ENCODE results near the gene GPR157.
"Not testable (repeated sequence)": the region's sequence is repeated elsewhere in the genome, so short reads cannot be mapped to it uniquely, and the experiment has no call there.

Gene GPR157

GRCh38 chr1:9135073-9135836, 6.4 kb upstream of the GPR157 start:
- Mint-ChIP-seq H3K27me3 (ENCODE audit: low read depth) (peaks cover 24% of the 10 kb centered on the region), H3K4me1 (ENCODE audit: low read depth) (peaks cover 5% of the 10 kb centered on the region), H3K27ac (no peak overlapping the region), H3K36me3 (ENCODE audit: low read depth) (no peaks in the 10 kb centered on the region), H3K4me3 (no peak overlapping the region), H3K9me3 (no peaks in the 10 kb centered on the region)
- DNase-seq (ENCODE audit: low spot score) = no peak

- Mint-ChIP-seq H3K27me3 (ENCODE audit: low read depth) (peaks cover 24% of the 10 kb centered on the region), H3K9me3 (no peaks in the 10 kb centered on the region), H3K4me1 (ENCODE audit: low read depth) (peaks cover 11% of the 10 kb centered on the region), H3K36me3 (ENCODE audit: low read depth) (no peaks in the 10 kb centered on the region), H3K27ac (no peak overlapping the region), H3K4me3 (no peak overlapping the region)
- DNase-seq (ENCODE audit: low spot score) = no peak
Measured at GRCh38 chr1:9133870-9134585, 5.1 kb upstream of the GPR157 start.

GRCh38 chr1:9129266-9130041, 552 bp upstream of the GPR157 start:
- Mint-ChIP-seq H3K4me3 (peak overlapping the region; percentile 74), H3K9me3 (no peaks in the 10 kb centered on the region), H3K36me3 (ENCODE audit: low read depth) (no peaks in the 10 kb centered on the region), H3K27me3 (ENCODE audit: low read depth) (peaks cover 16% of the 10 kb centered on the region), H3K4me1 (ENCODE audit: low read depth) (peaks cover 21% of the 10 kb centered on the region), H3K27ac (peak overlapping the region; percentile 23)
- peak; percentile 79 for DNase-seq (ENCODE audit: low spot score)

- H3K4me3 Mint-ChIP-seq = peak overlapping the region; percentile 90
- no peaks in the 10 kb centered on the region for H3K9me3 Mint-ChIP-seq
- no peaks in the 10 kb centered on the region for H3K36me3 Mint-ChIP-seq (ENCODE audit: low read depth)
- peaks cover 21% of the 10 kb centered on the region for H3K4me1 Mint-ChIP-seq (ENCODE audit: low read depth)
- peak overlapping the region; percentile 47 for H3K27ac Mint-ChIP-seq
- H3K27me3 Mint-ChIP-seq (ENCODE audit: low read depth) = peaks cover 13% of the 10 kb centered on the region
- DNase-seq (ENCODE audit: low spot score) = no peak
Measured at GRCh38 chr1:9128166-9128519, 759 bp downstream of the GPR157 start.

GRCh38 chr1:9127395-9128165, 1.3 kb downstream of the GPR157 start:
- Mint-ChIP-seq H3K4me3 (peak overlapping the region; percentile 90), H3K27ac (peak overlapping the region; percentile 47), H3K4me1 (ENCODE audit: low read depth) (peaks cover 23% of the 10 kb centered on the region)

GRCh38 chr1:9126511-9126910, 2.4 kb downstream of the GPR157 start:
- Mint-ChIP-seq H3K36me3 (ENCODE audit: low read depth) (no peaks in the 10 kb centered on the region), H3K27ac (no peak overlapping the region), H3K27me3 (ENCODE audit: low read depth) (peaks cover 3% of the 10 kb centered on the region), H3K4me3 (no peak overlapping the region), H3K9me3 (no peaks in the 10 kb centered on the region), H3K4me1 (ENCODE audit: low read depth) (peaks cover 32% of the 10 kb centered on the region)
- no peak for DNase-seq (ENCODE audit: low spot score)

More at GRCh38 chr1:9127395-9128165, 1.3 kb downstream of the GPR157 start:
- H3K9me3 Mint-ChIP-seq = no peaks in the 10 kb centered on the region
- no peaks in the 10 kb centered on the region for H3K36me3 Mint-ChIP-seq (ENCODE audit: low read depth)
- no peak for DNase-seq (ENCODE audit: low spot score)
- peaks cover 10% of the 10 kb centered on the region for H3K27me3 Mint-ChIP-seq (ENCODE audit: low read depth)

GRCh38 chr1:9125847-9126246, 3.1 kb downstream of the GPR157 start:
- not testable (repeated sequence) for DNase-seq (ENCODE audit: low spot score); H3K27ac Mint-ChIP-seq; H3K36me3 Mint-ChIP-seq (ENCODE audit: low read depth); H3K27me3 Mint-ChIP-seq (ENCODE audit: low read depth); H3K4me3 Mint-ChIP-seq; H3K9me3 Mint-ChIP-seq
- peaks cover 32% of the 10 kb centered on the region for H3K4me1 Mint-ChIP-seq (ENCODE audit: low read depth)

- H3K27ac Mint-ChIP-seq = no peak overlapping the region
- H3K36me3 Mint-ChIP-seq (ENCODE audit: low read depth) = no peaks in the 10 kb centered on the region
- no peaks in the 10 kb centered on the region for H3K27me3 Mint-ChIP-seq (ENCODE audit: low read depth)
- DNase-seq (ENCODE audit: low spot score) = no peak
- H3K9me3 Mint-ChIP-seq = no peaks in the 10 kb centered on the region
- H3K4me1 Mint-ChIP-seq (ENCODE audit: low read depth) = peaks cover 32% of the 10 kb centered on the region
- H3K4me3 Mint-ChIP-seq = no peak overlapping the region
Measured at GRCh38 chr1:9125325-9125724, 3.6 kb downstream of the GPR157 start.

- peaks cover 25% of the 10 kb centered on the region for H3K4me1 Mint-ChIP-seq (ENCODE audit: low read depth)
- H3K9me3 Mint-ChIP-seq; H3K4me3 Mint-ChIP-seq; DNase-seq (ENCODE audit: low spot score); H3K36me3 Mint-ChIP-seq (ENCODE audit: low read depth); H3K27ac Mint-ChIP-seq; H3K27me3 Mint-ChIP-seq (ENCODE audit: low read depth): not testable (repeated sequence)
Measured at GRCh38 chr1:9124389-9124788, 4.5 kb downstream of the GPR157 start.

GRCh38 chr1:9123665-9124064, 5.2 kb downstream of the GPR157 start:
- not testable (repeated sequence) for H3K36me3 Mint-ChIP-seq (ENCODE audit: low read depth); H3K27me3 Mint-ChIP-seq (ENCODE audit: low read depth); H3K9me3 Mint-ChIP-seq; H3K27ac Mint-ChIP-seq; DNase-seq (ENCODE audit: low spot score); H3K4me3 Mint-ChIP-seq
- peaks cover 25% of the 10 kb centered on the region for H3K4me1 Mint-ChIP-seq (ENCODE audit: low read depth)

GRCh38 chr1:9121496-9122409, 7.1 kb downstream of the GPR157 start:
- H3K27me3 Mint-ChIP-seq (ENCODE audit: low read depth) = no peaks in the 10 kb centered on the region

GRCh38 chr1:9120312-9120958, 8.5 kb downstream of the GPR157 start:
- Mint-ChIP-seq H3K27ac (no peak overlapping the region), H3K9me3 (no peaks in the 10 kb centered on the region), H3K4me1 (ENCODE audit: low read depth) (peaks cover 14% of the 10 kb centered on the region), H3K36me3 (ENCODE audit: low read depth) (no peaks in the 10 kb centered on the region), H3K4me3 (no peak overlapping the region), H3K27me3 (ENCODE audit: low read depth) (no peaks in the 10 kb centered on the region)
- no peak for DNase-seq (ENCODE audit: low spot score)

More at GRCh38 chr1:9121496-9122409, 7.1 kb downstream of the GPR157 start:
- peak overlapping the region; percentile 49 for H3K4me3 Mint-ChIP-seq
- no peaks in the 10 kb centered on the region for H3K9me3 Mint-ChIP-seq
- peak overlapping the region; percentile 63 for H3K27ac Mint-ChIP-seq
- H3K36me3 Mint-ChIP-seq (ENCODE audit: low read depth) = no peaks in the 10 kb centered on the region
- peak; percentile 46 for DNase-seq (ENCODE audit: low spot score)
- peaks cover 16% of the 10 kb centered on the region for H3K4me1 Mint-ChIP-seq (ENCODE audit: low read depth)

Data from T-helper 2 cell treated with Interferon-gamma antibody and Interleukin-4, amounts not matched to agents 5 μg/mL and 100 μg/mL, for 36 hours (primary cell).